GM19468 (cell line): Measurements from ENCODE around the gene NDUFB3.
"Not testable (repeated sequence)": the region's sequence is repeated elsewhere in the genome, so short reads cannot be mapped to it uniquely, and the experiment has no call there.

ENCODE experiments used
- ATAC-seq: cut with Tn5 transposase; IDR thresholded peaks from one replicate; pipeline ENCODE4 v1.9.1; 2021; ENCODE audit warnings: mild to moderate bottlenecking, moderate library complexity, moderate number of reproducible peaks; ENCODE audit not compliant: unreplicated experiment; ENCODE audit errors: extremely low read depth

NDUFB3 gene

DNA sequence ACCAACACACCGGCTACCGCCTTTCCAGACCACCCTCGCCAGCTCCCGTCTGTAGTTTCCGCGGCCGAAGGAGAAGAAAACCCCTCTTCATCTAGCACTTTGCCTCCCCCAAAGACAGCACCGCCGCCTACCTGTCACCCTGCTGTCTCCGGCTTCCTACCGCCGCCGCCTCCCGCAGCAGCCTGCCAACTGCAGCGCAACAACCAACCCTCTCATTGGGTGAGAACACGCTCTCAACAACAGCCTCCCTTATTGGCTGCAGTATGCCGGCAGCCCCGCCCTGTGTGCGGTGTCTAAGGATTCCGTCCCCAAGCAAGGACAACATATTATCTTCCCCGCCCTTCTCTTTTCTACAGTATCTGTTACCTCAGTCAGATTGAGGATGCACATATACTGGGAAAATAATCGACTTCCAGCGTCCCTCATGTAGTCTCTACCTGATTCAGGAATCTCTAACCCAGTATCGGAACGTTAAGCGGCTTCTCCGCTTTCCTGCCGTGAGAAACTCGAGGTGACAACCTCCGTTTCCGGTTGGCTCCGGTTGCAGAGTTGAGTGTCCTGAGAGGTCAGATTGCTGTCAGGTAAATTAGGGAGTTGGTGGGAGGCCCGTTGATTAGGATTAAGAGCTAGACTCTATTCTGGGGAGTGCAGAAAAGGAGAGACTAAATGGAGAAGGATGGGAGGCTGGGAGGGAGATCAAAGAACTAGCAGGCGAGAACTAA is at the start of gene NDUFB3, which contains the start of gene HYCC2:
NDUFB3 (plus strand) TSS at position 523 of the 722 bp plus-strand sequence. CDS start 6,882 bp downstream, outside the sequence.
HYCC2 (minus strand) TSS at position 193 of the 722 bp plus-strand sequence. CDS start 47,662 bp downstream, outside the sequence.
- ATAC-seq = peak; percentile 93

DNA sequence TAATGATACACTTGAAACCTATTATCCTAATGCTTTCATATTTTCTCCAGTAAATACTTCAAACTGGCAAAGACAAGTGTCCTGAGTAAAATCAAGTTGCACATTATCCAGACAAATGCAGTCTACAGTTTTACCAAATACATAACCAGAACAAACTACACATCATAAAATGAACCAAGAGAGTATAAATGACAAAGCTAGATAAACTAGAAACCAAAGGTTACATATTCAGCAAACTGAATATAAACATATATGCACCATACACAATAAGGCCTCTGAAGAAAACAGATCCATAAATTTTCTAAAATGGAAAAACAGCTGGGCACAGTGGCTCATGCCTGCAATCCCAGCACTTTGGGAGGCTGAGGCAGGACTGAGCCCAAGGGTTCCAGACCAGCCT is 47.3 kb upstream of the NDUFB3 start:
- ATAC-seq = no peak

DNA sequence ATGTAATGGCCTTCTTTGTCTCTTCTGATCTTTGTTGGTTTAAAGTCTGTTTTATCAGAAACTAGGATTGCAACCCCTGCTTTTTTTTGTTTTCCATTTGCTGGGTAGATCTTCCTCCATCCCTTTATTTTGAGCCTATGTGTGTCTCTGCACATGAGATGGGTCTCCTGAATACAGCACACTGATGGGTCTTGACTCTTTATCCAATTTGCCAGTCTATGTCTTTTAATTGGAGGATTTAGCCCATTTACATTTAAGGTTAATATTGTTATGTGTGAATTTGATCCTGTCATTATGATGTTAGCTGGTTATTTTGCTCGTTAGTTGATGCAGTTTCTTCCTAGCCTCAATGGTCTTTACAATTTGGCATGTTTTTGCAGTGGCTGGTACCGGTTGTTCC is 37.4 kb upstream of the NDUFB3 start:
- ATAC-seq = not testable (repeated sequence)

DNA sequence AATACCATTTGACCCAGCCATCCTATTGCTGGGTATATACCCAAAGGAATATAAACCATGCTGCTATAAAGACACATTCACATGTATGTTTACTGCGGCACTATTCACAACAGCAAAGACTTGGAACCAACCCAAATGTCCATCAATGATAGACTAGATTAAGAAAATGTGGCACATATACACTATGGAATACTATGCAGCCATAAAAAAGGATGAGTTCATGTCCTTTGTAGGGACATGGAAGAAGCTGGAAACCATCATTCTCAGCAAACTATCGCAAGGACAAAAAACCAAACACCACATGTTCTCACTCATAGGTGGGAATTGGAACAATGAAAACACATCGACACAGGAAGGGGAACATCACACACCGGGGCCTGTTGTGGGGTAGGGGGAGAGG is 33.4 kb upstream of the NDUFB3 start:
- not testable (repeated sequence) for ATAC-seq

DNA sequence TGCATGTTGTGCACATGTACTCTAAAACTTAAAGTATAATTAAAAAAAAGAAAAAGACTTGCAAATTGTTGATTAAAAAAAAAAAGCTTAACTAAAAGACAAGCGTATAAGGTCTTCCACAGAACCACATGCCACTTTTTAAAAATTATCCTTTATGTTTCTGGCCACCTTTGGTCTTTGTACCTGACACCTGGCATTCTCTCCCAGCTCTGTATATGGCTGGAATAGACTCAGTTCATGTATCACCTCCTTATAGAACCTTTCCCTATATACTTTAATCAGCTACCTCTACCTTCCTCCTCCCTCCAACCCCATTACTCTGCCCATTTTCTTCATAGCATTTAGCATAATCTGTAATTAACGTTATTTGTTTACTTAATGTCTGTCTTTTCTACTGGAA is 32.9 kb upstream of the NDUFB3 start:
- ATAC-seq = no peak

DNA sequence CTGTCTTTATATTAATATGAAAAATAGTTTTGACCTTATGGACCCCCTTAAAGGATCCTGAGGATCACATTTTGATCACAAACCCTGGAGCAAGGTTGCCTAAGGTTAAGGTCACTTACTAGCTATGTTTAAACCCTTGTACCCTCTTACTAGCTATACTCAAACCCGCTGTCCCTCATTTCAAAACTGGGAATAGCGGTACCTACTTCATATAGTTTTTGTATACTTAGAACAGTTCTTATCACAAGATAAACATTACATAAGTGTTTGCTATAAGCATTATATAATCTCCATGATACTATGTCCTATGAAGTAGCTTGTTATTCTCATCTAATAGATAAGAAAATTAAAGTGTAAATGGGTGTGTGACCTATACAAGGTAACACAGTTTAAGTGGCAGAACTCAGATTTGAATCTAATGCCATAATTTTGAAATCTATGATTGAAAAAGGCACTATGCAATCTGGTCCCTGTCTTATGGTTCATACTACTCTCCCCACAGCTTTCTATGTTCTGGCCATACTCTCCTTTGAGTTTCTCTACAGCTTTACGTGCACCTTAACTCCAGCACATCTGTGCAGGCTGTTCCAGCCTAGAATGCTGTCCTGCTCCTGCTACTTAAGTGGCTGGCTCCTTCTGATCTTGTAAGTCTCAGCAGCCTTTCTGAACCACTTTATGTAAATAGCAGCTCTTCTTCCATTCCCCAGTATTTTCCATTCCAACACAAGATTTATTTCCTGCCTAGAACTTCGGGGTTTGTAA is 30.8 kb upstream of the NDUFB3 start:
- ATAC-seq = no peak

DNA sequence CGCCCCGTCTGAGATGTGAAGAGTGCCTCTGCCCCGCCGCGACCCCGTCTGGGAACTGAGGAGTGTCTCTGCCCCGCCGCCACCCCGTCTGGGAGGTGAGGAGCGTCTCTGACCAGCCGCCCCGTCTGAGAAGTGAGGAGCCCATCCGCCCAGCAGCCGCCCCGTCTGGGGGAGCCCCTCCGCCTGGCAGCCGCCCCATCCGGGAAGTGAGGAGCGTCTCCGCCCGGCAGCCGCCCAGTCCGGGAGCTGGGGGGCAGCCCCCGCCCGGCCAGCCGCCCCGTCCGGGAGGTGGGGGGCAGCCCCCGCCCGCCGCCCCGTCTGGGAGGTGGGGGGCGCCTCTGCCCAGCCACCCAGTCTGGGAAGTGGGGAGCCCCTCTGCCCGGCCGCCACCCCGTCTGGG is 29.4 kb upstream of the NDUFB3 start:
- ATAC-seq = not testable (repeated sequence)

DNA sequence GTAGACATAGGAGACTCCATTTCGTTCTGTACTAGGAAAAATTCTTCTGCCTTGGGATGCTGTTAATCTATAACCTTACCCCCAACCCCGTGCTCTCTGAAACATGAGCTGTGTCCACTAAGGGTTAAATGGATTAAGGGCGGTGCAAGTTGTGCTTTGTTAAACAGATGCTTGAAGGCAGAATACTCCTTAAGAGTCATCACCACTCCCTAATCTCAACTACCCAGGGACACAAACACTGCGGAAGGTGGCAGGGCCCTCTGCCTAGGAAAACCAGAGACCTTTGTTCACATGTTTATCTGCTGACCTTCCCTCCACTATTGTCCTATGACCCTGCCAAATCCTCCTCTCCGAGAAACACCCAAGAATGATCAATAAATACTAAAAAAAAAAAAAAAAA is 28.8 kb upstream of the NDUFB3 start:
- ATAC-seq = not testable (repeated sequence)

DNA sequence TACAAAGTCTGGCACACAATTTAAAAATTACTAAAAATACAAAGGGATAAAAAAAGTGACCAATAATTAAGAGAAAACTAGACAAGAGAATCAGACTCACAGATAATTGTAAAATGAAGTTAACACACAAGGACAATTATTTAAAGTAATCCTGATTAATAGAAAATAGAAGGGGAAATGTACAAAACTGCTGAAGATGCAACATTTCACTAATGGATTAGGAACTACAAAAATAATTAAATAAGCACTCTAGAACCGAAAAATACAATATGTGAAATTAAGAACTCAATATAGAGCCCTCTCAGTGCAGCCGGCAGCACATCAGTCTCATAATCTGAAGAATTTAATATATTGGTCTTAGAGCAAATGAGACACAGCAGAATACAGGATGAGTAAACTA is 24.9 kb upstream of the NDUFB3 start:
- no peak for ATAC-seq

DNA sequence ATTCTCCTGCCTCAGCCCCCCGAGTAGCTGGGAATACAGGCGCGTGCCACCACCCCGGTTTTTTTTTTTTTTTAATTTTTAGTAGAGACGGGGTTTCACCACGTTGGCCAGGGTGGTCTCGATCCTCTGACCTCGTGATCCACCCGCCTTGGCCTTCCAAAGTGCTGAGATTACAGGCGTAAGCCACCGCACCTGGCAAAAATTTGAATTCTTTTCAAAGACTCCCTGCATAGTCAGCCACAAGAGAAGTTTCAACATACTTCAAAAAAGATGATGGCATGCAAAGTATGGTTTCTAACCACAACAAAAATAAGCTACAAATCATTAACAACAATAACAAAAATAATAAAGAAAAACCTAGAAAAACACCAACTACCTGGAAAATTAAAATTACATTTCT is 22.3 kb upstream of the NDUFB3 start:
- no peak for ATAC-seq

DNA sequence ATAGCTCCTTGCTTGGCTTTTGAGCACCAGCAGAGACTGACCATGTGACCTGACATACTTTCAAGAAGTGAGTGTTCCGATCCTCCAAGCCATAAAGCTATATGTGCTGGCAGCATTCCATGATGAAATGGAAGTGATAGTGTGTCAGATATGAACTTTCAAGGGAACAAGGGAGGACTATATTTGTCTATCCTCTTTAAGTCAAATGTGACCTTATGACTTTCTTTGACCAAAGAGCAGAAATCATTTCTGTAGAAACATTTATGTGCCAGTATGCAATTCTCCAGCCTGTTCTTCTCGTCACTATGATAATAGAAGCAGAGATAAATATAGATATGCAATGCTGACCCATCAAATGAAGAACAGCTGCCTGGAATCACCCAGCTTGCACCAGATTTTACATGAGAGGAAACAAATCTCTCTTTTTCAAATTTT is 14.7 kb upstream of the NDUFB3 start:
- ATAC-seq = no peak

DNA sequence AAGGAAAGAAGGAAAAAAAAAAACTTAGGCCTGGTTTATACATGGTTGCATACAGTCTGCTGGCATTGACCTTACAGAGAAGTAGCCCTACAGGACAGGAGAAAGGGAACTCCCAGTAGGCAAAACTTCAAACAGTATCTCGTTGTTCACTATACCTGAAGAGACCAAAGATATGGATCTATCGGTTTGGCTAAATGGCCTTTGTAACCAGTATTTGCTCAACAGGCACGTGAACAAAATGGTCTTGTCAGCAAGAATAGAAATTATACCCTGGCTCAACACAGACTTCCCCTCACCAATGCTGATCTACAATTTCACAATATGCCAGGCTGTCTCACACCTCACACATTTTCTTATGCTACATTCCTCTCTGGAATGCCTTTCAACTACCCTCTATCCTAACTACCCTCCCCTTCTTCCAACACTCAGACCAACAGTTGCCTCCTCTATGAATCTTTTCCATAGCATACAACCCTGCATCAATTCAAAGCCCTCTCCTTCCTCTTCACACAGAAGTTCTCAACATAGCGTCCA is 14.0 kb upstream of the NDUFB3 start:
- no peak for ATAC-seq

DNA sequence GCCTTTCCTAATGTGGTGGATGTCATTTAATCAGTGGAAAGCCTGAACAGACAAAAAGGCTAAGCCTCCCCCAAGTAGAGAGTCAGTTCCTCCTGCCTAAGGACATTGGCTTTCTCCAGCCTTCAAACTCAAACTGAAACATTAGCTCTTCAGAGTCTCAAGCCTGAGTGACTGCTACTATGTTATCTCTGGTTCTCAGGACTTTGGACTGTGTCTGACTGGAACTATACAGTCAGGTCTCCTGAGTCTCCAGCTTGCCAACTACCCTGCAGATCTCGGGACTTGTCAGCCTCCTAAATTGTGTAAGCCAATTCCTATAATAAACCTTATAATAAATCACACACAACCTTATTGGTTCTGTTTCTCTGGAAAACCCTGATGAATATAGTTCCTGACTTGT is 12.9 kb upstream of the NDUFB3 start:
- no peak for ATAC-seq

DNA sequence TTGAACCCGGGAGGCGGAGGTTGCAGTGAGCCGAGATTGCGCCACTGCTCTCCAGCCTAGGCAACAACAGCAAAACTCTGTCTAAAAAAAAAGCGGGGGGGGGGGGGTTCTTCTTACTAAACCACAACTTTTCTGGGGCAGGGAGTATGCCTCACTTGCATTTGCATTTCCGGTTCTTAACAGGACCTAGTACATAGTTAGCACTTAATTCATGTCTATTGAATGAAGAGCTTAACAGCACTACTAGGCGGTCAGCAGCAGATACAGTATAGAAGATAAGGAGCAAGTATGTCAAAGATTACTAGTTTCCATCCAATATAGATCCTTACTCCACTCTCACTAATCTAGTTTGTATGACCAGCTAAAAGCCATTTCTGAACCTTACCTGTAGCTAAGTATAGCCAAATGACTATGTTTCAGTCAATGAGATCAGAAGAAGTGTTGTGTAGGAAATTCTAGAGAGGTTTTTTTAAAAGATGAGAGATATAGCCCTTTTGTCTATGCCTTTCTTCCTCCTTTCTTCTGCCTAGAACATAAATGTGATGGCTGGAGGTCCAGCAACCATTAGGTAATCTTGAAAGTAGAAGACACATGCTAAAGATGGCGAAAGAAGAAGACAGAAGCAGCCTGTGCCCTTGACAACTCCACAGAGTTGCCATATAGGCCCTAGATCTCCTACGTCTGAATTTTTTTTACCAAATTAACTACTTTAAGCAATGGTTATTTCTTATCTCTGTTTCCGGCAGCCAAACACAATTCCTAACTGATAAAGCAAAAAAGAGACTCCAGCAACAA is 11.6 kb upstream of the NDUFB3 start:
- no peak for ATAC-seq

DNA sequence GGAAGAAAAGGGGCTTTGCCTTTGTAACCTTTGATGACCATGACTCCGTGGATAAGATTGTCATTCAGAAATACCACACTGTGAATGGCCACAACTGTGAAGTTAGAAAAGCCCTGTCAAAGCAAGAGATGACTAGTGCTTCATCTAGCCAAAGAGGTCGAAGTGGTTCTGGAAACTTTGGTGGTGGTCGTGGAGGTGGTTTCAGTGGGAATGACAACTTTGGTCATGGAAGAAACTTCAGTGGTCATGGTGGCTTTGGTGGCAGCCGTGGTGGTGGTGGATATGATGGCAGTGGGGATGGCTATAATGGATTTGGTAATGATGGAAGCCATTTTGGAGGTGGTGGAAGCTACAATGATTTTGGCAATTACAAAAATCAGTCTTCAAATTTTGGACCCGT is 8.3 kb upstream of the NDUFB3 start:
- not testable (repeated sequence) for ATAC-seq

DNA sequence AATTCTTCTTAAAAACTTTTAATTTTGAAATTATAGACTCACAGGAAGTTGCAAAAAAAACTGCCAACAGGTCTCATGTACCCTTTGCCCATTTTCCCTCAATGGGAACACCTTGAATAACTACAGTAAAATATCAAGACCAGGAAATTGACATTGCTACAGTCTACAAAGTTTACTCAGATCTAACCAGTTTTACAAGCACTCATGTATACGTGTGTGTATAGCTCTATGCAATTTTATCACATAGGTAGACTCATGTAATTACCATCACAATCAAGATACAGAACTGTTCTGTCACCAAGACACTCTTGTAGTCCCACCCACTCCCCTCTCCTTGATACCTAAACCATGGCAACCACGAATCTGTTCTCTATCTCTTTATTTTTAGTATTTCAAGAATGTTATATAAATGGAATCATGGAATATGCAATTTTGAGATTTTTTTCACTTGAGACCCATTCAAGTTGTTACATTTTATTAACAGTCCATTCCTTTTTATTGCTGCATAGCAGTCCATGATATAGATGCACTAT is 6.9 kb upstream of the NDUFB3 start:
- no peak for ATAC-seq

DNA sequence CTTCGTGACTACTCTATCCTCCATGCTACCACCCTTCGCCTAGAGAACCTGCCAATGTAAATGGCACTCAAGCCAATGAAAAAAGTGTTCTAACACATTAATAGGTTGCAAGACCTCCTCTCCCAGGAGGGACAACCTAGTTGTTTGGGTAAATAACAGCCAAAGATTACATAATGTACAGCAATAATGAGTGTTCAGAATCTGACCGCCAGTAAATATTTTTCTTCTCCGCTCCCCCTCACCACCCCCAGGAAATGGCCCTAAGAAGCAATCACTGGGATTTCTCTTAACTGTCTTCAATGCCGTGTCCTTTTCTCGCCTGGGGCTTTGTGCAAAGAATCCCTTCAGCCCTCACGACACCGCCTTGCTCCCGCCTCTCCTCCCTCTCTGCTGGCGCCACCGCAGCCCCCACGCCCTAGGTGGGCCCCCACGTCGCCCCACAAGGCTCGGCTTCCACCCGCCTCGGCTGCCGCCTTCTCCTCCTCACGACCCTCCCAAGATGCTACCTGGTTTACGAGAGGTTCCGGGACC is 788 bp upstream of the NDUFB3 start:
- ATAC-seq = no peak

DNA sequence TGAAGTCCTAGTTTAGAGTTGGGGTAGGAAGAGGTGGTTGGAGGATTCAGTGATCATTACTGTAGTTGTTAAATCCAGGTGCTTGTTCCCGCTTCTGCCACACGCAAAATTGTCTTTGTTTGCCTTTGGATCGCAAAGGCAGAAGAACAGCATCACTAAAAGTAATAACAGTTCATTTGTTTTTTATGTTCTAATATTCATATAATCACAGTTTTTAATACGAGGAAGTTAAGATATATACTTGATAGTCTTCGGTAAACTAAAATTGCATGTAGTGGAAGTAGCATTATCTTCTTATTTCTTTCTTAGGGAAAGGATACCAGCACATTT is 365 bp downstream of the NDUFB3 start:
- ATAC-seq = no peak

DNA sequence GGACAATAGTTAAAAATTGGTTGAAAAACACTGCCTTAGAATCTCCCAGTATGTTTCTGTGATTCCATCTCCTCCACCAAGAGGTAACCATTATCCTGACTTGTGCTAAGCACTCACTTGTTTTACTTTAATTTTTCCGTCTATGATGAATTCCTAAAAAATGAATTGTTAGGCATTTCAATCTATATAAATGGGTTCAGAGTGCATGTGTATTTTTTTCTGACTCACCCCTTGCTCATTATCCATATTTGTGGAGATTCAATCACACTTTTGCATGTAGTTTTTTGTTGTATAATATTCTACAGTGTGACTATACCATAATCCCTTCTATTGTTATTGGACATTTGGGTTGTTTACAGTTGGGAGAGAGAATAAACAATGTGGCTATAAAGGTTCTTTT is 1.3 kb downstream of the NDUFB3 start:
- ATAC-seq = no peak

DNA sequence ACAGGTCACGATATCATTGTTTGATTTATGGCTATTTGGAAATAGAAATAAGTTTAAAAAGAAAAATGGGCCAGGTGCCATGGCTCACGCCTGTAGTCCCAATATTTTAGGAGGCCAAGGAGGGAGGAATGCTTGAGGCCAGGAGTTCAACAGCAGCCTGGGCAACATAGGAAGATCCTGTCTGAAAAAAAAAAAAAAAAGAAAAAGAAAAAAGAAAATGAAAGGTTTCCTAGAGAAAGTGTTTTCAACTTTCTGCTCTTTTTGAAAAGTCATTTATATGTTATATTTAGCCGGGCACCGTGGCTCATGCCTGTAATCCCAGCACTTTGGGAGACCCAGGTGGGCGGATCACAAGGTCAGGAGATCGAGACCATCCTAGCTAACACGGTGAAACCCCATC is 3.2 kb downstream of the NDUFB3 start:
- ATAC-seq = no peak
